Hepatic stellate cell (primary cell): Measurements from ENCODE around the gene GRAMD2B.
"Not testable (repeated sequence)": the region's sequence is repeated elsewhere in the genome, so short reads cannot be mapped to it uniquely, and the experiment has no call there.

ENCODE experiments used
- DNase-seq: peaks from one replicate; pipeline ENCODE4 v3.0.0; 2011; ENCODE audit warnings: low spot score

GRAMD2B gene

DNA sequence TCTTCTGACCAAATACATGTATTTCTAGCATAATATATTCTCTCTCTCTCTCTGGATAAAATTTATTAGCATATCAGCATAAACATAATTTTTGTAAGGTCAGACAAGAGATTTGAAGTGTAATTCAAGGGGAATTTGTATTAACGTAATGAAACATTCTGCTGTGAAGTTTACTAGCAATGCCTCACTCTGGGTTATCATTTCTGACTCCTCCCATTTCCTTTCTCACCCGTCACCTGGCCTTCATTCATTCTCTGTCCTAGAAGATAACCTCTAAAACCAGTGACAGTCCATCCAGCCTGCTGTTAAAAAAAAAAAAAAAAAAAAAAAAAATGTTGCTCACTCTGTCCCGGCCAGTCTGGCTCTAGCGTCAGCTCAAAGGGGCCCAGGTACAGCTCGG lies 27.1 kb downstream of the GRAMD2B start:
- no peak for DNase-seq

DNA sequence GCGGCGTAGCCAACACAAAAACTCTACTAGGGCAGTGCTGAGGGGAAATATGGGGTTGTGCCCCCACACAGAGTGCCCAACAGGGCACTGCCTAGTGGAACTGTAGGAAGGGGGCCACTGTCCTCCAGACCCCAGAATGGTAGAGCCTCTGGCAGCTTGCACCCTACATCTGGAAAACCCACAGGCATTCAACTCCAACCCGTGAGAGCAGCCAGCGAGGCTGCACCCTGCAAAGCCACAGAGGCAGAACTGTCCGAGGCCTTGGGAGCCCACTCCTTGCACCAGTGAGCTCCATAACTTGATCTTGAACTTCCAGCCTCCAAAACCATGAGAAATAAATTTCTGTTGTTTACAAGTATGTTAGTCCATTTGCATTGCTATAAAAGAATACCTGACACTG lies 27.7 kb downstream of the GRAMD2B start:
- no peak for DNase-seq

DNA sequence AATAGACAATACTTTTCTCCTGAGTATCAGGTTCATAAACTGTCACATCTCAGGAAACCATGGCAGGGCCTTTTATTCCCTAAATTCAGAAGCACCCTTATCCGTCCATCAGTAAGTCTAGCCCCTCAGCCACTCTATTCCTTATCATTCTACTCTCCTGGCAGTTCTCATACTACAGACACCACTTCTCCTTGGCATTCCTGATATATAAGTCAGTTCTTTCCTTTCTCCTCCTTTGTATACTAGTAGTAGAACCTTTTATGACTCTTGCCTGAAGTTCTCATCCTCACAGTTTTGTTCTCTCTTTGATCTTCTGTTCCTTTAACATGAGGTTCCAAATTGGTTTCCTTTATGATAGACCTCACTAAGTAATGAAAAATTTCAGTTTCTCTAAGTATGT lies 29.3 kb downstream of the GRAMD2B start:
- peak; percentile 9 for DNase-seq

DNA sequence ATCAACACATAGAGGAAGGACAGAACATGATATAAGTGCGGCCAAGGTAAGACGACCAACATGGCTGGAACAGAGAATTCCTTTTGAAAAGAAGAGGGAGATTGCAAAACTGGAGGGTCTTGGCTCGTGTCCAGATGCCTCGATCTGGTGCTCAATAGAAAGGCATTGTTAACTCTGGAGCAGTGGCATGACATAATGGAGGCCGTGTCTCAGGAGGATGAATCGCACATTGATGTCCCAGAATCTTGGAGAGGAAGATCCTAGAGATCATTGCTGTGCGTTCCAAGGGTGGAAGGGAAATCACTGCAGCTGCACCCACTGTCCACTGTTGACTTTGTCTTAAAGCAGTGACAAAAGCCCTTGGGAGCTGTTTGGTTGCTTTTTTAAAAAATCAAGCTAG lies 30.9 kb downstream of the GRAMD2B start:
- DNase-seq, result no peak

DNA sequence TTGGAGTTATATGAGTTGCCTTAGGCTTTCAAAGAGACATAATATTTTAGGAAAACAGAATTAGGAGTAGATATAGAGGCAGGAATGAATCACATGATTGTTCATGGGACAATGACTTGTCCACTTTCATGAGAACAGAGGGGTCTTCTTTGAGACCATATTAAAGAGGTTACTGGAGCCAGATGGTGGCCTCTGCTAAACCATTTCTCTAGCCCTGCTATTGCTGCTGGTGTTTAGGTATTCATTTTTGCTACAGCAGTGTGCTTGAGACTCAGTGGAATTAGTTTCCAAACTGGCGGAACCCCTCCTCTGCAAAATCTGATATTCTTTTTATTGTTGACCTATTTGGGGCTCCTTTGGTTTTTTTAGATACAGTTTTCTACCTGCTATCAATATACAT lies 31.3 kb downstream of the GRAMD2B start:
- DNase-seq, result no peak

DNA sequence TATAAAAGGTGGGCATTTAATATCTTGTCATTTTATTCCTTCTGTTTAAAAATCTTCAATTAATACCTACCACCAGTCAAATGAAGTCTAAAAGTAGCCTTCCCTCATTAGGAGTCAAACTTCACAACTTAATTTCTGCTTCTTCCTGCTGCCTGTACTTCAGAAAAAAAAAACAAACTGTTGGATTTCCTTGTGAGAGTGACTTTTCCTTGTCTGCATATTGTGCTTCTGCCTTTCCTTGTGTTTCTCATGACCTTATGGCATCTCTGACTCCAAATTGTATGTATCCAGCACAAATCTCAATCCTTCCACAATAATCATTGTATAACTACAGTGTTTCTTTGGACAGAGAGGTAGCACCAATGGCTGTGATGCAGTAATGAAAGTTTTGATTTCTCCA lies 32.1 kb downstream of the GRAMD2B start:
- no peak for DNase-seq

DNA sequence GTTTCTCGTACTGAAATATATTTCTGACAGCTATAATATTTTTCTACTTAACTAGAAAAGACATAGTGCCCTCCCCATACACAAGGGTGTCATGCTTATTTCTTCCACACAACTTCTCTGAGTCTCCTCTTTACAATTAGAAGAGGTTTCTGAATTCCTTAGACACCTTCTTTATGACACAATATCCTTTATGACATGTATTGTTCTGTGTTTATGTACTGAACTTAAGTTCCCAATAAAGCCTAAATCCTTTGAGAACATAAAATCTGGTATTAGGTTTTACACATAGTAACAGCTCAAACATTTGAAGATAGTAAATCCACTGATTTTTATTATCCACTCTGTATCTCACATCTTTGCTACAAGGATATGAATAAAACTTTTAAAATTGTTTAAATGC lies 32.5 kb downstream of the GRAMD2B start:
- no peak for DNase-seq

DNA sequence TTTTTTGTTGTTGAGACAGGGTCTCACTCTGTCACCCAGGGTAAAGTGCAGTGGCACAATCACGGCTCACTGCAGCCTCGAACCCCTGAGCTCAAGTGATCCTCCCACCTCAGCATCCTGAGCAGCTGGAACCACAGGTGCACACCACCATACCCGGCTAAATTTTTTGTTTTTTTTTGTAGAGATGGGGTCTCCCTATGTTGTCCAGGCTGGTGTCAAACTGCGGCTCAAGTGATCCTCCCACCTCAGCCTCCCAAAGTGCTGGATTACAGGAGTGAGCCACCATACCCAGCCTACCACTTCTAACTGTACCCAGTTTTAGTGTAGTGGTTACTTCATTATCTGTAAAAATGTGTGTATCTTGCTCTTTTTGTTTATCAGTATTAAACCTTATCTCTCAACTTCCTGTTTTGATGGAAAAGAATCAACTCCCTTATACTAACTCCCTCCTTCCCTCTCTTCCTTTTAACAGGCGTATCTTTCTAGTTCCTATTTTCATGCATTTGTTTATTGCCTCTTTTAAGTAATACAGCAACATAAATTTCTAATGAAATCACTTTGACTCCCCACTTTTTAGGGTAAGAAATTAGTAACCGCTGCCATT lies 33.1 kb downstream of the GRAMD2B start:
- no peak for DNase-seq

DNA sequence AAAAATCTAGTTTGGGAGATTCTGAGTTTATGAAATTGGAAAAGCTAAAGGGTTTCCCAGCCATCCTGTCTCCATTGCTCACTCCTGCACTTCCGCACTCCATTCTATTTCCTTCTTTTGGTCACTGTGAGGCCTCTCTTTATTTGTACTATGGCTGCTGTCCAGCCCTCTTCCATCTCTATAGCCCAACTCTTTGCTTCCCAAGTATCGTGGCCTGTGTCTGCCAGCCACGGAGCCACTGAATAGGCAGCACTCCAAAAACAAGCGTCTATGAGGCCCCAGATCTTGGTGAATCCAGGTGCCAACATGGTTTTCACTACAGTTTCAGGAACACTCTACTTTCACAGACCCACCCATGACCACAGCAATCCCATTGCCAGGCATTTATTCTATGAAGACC lies 37.2 kb downstream of the GRAMD2B start:
- no peak for DNase-seq

DNA sequence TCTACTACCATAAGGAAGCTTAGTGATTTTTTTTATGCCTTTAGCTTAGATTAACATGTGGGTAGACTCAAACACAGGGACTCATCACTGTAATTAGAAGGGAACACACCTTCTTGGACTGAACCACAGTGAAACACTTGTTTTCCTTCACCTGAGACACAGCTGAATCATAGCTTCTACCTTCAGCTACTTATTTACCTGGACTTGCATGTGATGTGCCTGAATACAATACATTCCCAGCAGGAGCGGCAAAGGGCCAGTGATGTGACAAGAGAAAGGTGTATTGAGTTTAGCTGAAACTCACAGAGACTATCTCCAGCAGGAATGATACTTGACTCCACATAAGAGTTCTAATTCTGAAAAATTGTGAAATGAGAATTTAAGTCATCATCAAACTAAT lies 37.8 kb downstream of the GRAMD2B start:
- DNase-seq, result no peak

DNA sequence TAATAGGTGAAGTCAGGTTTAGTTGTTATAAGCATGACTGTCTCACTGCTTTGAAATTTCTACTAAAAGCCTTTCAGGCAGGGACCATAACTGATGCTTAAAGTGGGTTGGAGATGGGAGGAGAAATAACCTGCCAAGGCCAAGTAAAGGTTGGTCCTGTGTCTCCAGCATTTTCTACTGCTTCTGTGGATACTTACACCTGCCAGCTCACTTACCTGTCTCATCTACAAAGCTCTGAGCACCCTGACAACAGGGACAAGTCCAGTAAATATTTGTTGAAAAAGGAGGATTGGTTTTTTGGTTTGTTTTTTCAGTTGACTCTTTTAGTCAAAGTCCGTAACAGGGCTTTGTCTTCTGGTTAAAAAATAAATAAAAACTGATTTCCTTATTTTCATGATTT lies 38.6 kb downstream of the GRAMD2B start:
- DNase-seq, result no peak

DNA sequence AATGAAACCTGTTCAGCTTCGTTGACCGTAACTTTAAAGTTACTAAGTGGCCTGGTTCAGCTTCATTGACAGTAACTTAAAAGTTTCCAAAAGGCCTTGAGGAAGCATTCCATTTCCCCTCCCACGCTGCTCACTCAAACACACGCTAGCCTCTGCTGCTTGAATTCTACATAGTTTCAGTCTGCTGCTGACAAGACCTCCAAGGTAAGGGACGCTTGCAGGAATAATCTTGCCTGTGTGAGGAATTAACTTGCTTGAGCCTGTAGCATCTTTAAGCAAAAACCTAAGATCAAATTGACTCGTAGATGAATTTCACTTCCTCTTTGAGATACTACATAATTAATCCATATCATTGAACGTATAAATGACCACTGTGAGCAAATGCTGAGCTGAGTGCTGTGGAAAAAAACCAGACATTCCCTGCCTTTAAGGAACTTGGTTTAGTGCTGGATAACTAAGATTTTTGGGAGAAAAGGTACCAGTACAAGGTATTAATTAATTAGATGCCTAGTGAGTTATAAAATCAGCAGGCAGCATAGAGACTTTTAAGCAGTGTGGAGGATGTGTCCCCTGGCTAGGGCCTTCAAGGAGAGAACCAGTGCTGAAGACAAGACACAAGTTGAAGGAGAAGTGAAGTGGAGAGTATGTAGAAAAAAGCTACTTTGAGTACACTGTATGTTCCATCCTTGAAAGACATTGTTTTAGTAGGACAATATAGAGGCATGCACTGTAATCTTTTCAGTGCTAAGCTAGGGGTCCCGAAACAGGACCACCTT lies 39.2 kb downstream of the GRAMD2B start:
- peak; percentile 19 for DNase-seq

DNA sequence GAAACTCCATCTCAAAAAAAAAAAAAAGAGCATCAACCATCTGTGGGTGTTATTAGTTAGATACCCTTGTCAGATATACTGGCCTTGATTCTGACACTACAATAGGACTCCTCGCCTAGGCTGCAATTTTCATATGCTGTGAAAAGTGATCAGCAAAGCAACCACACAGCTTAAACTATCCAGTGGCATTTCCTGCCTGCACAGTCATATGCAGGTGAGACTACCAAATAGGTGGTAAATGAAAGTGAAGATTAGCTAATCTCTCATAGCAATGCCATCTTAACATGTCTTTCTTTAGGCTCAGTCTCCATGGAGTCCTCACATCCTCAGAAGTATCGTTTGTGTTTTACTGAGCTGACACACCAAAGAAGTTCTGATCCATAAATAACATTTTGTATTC lies 40.8 kb downstream of the GRAMD2B start:
- no peak for DNase-seq

DNA sequence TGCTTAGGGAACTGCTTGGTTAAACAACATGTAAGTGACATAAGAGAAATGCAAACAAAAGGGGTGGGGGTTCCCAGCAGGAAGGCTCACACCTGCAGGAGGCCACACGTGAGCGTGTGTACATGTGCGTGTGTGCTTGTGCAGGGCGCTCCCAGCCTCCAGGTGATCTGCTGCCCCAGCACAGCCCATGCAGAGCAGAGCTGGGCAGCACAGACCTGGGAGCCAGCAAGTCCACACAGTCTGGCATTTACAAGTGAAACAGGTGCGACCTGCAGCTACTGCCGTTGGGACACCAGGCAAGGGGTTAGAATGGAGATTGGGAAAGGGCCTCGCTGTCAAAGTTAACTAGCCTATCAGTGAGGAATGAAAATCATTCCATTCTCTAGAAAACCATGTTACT lies 41.8 kb downstream of the GRAMD2B start:
- no peak for DNase-seq

DNA sequence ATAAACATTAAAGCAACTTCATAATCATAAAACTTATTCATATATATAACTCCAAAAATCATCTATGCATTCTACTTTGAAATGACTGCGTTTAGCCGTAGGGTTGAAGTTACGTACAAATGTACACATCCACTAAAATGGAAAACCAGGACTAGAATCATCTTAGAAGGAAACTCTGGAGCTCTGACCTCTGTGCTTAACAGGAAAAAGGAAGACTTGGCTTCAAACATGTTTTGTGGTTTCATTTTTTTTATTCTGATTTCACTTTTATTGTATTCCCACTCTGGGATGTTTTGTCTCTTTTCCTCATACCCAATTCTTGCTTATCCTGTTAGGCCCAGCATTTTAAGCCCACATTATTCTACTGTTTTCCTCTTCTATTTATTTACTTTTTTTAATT lies 44.9 kb downstream of the GRAMD2B start:
- DNase-seq, result no peak

DNA sequence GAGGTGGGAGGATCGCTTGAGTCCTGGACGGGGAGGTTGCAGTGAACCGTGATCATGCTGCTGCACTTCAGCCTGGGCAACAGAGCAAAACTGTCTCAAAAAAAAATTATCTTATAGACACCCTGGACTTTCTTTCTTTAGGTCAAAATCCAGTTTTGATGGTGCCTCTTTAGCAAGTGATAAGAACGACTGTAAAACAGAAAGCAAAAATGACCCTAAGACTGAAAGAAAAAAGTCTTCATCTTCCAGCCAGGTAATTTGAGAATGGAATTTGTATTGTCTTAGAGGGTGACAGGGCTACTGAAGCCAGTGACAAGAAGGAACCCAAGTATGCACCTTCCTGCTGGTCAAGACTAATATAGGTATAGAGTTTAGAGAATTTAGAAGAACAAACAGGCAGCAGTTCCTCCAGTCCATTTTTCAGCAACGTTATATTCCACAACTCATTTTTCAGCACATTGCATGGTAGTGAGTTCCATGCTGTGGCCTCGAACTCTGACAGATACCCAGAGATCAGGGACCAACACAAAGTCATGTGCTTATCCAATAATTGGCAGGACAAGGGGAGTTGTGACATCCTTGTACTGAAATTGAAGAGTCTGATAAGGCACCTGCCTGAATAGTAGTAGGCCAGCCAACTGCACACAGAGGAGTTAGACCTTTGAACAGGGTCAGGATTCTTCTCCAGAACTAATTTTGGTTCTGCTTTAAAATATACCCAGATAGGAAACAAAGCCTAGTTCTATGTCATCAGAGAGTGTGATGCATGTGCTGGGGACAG lies 46.5 kb downstream of the GRAMD2B start:
- DNase-seq, result no peak

DNA sequence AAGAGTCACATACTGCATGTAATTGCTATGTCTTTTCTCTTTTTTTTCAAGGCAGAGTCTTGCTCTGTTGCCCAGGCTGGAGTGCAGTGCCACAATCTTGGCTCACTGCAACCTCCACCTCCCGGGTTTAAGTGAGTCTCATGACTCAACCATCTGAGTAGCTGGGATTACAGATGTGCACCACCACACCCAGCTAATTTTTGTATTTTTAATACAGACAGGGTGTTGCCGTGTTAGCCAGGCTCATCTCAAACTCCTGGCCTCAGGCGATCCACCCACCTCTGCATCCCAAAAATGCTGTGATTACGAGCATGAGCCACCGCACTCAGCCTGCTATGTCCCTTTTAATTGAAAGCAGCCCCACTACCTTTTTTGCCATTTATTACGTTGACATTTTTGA lies 47.3 kb downstream of the GRAMD2B start:
- not testable (repeated sequence) for DNase-seq

DNA sequence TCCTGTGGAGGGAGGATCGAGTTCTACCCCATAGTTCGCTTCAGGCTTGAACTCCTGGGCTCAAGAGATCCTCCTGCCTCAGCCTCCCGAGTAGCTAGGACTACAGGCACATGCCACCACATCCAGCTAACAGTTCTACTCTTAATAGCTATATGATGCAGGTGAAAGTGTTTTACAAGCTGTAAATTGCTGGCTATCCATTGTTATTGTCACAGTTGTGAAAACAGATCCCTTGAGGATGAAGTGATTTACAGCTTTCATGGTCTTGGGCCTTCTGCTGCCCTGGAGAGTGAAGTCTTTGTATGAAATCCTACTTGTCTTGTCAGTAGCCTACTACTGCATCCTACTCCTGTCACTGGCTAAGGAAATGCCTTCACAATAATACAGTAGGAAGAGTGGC lies 48.0 kb downstream of the GRAMD2B start:
- no peak for DNase-seq

DNA sequence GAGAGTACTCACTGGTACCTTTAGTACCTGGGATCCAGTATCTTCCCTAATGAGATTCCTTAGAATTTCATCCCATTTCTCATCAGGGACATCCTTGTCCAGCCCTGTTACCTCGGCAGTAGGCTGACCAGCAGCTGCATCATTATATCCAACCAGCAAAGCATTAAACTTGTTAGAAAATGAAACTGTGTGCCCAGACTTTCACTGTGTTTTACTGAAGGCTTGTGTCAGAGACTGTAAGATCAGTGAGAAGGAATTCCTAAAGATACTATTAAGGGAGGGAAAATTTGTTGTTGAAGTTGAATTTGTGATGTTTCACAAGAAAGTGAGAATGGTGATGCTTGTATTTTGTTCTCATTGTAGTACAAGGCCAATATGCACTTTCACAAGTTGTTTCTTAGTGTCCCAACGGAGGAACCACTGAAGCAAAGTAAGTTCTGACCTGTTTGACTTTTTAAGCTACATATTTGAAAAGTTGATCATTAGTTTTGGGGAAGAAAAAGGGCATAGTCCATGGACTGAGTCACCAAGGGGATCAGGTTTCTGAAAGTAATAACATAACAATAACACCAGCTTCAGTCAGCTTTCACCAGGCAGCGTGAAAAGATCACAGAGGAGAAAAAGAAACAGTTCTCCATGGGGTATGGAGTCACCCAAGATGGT lies 48.8 kb downstream of the GRAMD2B start:
- peak; percentile 60 for DNase-seq

DNA sequence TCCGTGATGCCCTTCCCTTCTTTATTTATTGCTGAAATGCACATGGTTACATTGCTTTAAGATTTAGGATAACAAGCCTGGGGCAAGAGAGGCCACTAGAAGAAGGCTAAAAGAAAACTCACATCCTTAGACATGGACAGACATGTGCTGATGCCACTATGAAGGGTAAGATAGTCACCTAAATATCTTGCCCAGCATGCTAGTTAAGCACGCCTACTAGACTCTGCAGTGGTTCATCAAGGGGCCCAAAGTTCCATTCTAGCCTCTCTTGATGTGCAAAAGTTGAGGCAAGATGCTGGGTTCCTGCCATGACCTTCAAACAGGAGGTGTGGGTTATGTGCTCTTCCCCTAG lies 49.3 kb downstream of the GRAMD2B start:
- no peak for DNase-seq

DNA sequence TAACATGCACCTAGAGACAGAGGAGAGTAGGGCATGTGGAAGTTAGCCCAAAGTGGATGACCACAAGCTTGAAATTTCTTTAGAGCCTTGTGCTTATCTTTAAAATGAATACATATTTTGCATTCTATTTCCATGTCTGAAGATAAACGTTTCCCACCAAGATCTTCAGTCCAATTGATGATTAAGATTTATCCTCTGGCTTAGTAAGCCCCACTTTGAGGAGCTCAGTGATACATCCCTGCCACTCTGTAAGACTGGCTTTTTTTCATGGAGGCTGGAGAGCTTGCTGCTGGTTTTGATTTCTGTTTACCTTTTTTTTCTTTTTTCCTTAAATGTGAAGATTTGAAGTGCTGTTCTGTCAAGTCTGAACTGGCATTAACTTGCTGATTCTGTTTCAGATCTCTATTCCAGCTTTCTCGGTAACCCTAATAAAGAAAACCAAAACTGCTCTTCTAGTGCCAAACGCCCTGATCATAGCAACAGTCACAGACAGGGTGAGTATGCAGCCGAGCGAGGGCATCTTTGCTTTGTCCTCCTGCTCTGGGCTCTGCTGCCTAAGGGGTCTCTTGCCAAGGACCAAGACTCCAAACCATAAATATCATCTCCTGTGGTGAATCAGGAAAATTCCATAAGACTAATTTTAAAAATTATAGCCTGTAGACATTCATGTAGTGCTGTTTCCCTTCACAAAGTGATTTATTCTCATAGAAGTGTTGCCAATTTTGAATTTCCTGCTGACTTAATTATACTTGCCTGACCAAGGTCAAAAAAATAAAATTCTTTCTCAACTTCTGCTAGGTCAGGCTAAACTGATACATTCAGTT lies 54.3 kb downstream of the GRAMD2B start:
- no peak for DNase-seq

DNA sequence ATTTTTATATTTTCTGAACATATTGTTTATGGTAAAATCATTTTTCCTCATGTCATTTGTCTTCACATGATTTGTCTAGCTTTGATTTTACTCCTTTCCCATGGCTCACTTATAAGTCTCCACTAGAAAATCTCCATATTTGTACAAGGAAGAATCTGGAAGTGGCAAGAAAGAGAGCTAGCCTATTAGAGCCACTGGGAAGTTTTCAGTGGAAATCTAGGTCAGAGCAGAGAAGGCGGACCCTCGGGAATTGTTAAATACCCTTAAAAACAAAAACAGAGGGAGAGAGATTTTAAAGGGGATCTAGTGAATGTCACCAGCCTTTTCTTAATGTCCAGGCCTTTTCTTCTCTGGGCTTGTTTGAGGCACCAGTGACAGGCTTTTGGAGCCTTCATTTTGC lies 56.6 kb downstream of the GRAMD2B start:
- no peak for DNase-seq
